ENCODE data around the gene RND3. TPM values are rescaled to one million over a fixed set of nuclear protein-coding genes. Genes with fewer than 3 reads are reported as not detected.

The RND3 gene
- total RNA-seq, 1 donor from 2014 or later = 26.9 TPM

DNA sequence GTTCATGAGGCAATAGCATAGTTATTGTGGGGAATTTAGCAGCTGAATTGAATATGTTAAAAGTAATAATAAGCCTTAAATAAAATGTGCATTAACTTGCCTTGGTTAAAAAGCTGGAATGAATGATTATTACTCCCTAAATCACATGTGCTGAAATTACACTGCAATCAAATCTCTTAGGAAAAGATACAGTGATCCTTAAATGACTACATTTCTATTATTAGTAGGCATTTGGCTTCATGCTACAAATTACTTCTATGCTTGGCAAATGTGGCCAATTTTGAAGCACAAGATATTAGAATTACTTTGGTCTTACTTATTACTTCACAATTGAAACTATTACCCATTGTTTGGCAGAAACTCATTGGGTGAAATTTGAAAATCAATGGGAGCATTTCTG is 5.4 kb downstream of the RND3 start:
- intact Hi-C loops (cut with micrococcal nuclease) = no loop called here
- no peak for DNase-seq
- no peaks in the 10 kb centered on the region for H3K27me3 ChIP-seq (ENCODE audit: low read depth)
- TF ChIP-seq, protein P1, sequence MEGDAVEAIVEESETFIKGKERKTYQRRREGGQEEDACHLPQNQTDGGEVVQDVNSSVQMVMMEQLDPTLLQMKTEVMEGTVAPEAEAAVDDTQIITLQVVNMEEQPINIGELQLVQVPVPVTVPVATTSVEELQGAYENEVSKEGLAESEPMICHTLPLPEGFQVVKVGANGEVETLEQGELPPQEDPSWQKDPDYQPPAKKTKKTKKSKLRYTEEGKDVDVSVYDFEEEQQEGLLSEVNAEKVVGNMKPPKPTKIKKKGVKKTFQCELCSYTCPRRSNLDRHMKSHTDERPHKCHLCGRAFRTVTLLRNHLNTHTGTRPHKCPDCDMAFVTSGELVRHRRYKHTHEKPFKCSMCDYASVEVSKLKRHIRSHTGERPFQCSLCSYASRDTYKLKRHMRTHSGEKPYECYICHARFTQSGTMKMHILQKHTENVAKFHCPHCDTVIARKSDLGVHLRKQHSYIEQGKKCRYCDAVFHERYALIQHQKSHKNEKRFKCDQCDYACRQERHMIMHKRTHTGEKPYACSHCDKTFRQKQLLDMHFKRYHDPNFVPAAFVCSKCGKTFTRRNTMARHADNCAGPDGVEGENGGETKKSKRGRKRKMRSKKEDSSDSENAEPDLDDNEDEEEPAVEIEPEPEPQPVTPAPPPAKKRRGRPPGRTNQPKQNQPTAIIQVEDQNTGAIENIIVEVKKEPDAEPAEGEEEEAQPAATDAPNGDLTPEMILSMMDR (IDR thresholded peaks at IDR 0.05; ENCODE audit: borderline replicate concordance) = no peak
- peak overlapping the region; percentile 84 for H3K4me3 ChIP-seq
- H3K4me1 ChIP-seq = peaks cover 96% of the 10 kb centered on the region
- H3K36me3 ChIP-seq = no peaks in the 10 kb centered on the region
- H3K9me3 ChIP-seq (replicated peaks) = no peaks in the 10 kb centered on the region
- H3K27ac ChIP-seq (replicated peaks) = peak overlapping the region; percentile 97

- H3K27me3 ChIP-seq (ENCODE audit: low read depth) = no peaks in the 10 kb centered on the region
- no peaks in the 10 kb centered on the region for H3K9me3 ChIP-seq (replicated peaks)
- no peak for DNase-seq
- intact Hi-C loops (cut with micrococcal nuclease) = no loop called here
- H3K4me1 ChIP-seq = peaks cover 100% of the 10 kb centered on the region
- TF ChIP-seq, protein P1 (IDR thresholded peaks at IDR 0.05; ENCODE audit: borderline replicate concordance) = no peak
- H3K36me3 ChIP-seq = no peaks in the 10 kb centered on the region
- peak overlapping the region; percentile 84 for H3K4me3 ChIP-seq
- H3K27ac ChIP-seq (replicated peaks) = peak overlapping the region; percentile 97
Measured at GRCh38 chr2:150480971-150481830, 6.3 kb downstream of the RND3 start.

GRCh38 chr2:150480241-150480640 is 7.2 kb downstream of the RND3 start:
- Histone ChIP-seq H3K27ac (replicated peaks) (peak overlapping the region; percentile 97), H3K36me3 (no peaks in the 10 kb centered on the region), H3K4me3 (no peak overlapping the region), H3K4me1 (peaks cover 100% of the 10 kb centered on the region), H3K27me3 (ENCODE audit: low read depth) (no peaks in the 10 kb centered on the region), H3K9me3 (replicated peaks) (no peaks in the 10 kb centered on the region)
- intact Hi-C loops (cut with micrococcal nuclease) = no loop called here
- TF ChIP-seq, protein P1 (IDR thresholded peaks at IDR 0.05; ENCODE audit: borderline replicate concordance) = no peak
- DNase-seq = no peak

DNA sequence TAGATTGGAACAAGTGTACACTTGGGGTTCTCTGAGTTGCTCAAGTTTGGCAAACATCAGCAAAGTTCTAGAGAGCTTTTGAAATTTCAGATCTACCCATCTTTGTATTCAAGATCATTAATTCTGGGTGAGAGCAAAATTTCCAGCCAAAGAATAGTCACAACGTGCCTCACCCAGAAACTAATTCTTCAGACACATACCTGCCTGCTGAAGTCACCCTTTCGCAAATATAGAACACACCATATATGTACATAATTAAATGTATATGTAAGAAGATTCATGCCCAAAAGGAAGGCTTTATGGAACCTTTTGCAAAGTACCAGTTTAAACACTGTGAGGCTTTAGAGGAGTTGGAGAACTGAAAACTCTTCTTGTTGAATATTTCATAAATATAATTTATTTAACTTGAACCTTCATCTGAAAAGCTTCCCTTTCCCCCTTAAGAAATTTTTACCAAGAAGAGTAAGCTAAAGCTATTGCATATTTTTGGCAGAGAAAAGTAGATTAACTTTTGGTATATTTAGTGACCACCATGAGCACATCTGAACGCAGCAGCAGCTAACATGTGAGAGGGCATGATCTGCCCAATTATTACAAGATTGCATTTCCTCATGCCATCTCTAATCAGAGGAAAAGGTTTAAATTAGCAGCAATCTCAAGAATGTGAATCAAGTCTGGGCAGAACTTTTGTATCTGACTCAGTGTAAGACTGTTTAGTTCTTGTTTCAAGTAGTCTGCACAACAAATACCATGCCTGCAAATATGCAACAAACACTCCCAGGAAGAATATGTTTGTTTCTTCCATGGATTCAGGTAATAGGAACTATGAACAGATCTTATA is 8.2 kb downstream of the RND3 start:
- Histone ChIP-seq H3K9me3 (replicated peaks) (no peaks in the 10 kb centered on the region), H3K36me3 (peaks cover 2% of the 10 kb centered on the region), H3K4me1 (peaks cover 100% of the 10 kb centered on the region), H3K27ac (replicated peaks) (peak overlapping the region; percentile 97), H3K4me3 (peak overlapping the region; percentile 36), H3K27me3 (ENCODE audit: low read depth) (no peaks in the 10 kb centered on the region)
- DNase-seq = no peak
- TF ChIP-seq, protein P1 (IDR thresholded peaks at IDR 0.05; ENCODE audit: borderline replicate concordance) = no peak
- intact Hi-C loops (cut with micrococcal nuclease) = no loop called here

GRCh38 chr2:150478200-150478974 is 9.1 kb downstream of the RND3 start:
- TF ChIP-seq, protein P1 (IDR thresholded peaks at IDR 0.05; ENCODE audit: borderline replicate concordance) = no peak
- Histone ChIP-seq H3K9me3 (replicated peaks) (no peaks in the 10 kb centered on the region), H3K27ac (replicated peaks) (peak overlapping the region; percentile 97), H3K4me3 (peak overlapping the region; percentile 36), H3K36me3 (peaks cover 3% of the 10 kb centered on the region), H3K27me3 (ENCODE audit: low read depth) (no peaks in the 10 kb centered on the region), H3K4me1 (peaks cover 100% of the 10 kb centered on the region)
- DNase-seq = no peak
- intact Hi-C loops (cut with micrococcal nuclease) = no loop called here
